Measurements from ENCODE around the gene ADAMTS8.

The ADAMTS8 gene

DNA sequence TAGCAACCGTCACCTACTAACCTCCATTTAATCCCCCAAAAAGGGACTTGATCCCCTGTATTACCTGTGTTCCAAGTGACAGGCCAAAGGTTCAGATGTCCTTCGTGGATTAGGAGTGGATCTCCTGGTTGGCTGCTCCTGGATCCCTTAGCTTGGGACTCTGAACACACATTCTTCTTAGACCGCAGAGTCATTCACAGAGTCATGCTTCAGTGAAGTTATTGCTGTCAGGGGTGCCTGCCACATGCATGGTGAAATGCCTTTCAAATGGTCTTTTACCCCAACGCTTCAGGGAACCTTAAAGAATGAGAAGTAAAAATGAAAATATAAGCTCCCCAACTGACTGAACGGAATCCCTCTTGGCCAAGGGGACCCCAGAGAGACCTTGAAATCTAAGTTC lies 49.1 kb downstream of the ADAMTS8 start:
- Histone ChIP-seq H3K36me3 (replicated peaks; ENCODE audit: insufficient read depth, low read length) (no peaks in the 10 kb centered on the region), H3K27me3 (replicated peaks; ENCODE audit: insufficient read depth, low read length) (no peaks in the 10 kb centered on the region), H3K79me2 (ENCODE audit: low read length) (no peaks in the 10 kb centered on the region), H3K4me3 (ENCODE audit: low read length) (no peak overlapping the region), H2AFZ (ENCODE audit: low read length) (no peak overlapping the region), H3K9me2 (replicated peaks; ENCODE audit: insufficient read depth, low read length) (no peaks in the 10 kb centered on the region), H4K20me1 (ENCODE audit: insufficient read depth, low read length) (no peaks in the 10 kb centered on the region), H3K9ac (ENCODE audit: low read length) (no peak overlapping the region), H3K27ac (ENCODE audit: low read length) (no peak overlapping the region), H3K4me2 (ENCODE audit: low read depth, low read length) (no peak overlapping the region), H3K9me3 (replicated peaks; ENCODE audit: insufficient read depth, low read length) (no peaks in the 10 kb centered on the region), H3F3A (ENCODE audit: insufficient read depth, low read length) (no peaks in the 10 kb centered on the region), H3K4me1 (ENCODE audit: low read length) (no peaks in the 10 kb centered on the region)
- TF ChIP-seq EZH2 (optimal IDR thresholded peaks at IDR 0.05; ENCODE audit: low read depth, low read length) (no peak), EZH2phosphoT487 (IDR thresholded peaks at IDR 0.05; ENCODE audit: low read length) (no peak)
- TF ChIP-seq, protein P1, sequence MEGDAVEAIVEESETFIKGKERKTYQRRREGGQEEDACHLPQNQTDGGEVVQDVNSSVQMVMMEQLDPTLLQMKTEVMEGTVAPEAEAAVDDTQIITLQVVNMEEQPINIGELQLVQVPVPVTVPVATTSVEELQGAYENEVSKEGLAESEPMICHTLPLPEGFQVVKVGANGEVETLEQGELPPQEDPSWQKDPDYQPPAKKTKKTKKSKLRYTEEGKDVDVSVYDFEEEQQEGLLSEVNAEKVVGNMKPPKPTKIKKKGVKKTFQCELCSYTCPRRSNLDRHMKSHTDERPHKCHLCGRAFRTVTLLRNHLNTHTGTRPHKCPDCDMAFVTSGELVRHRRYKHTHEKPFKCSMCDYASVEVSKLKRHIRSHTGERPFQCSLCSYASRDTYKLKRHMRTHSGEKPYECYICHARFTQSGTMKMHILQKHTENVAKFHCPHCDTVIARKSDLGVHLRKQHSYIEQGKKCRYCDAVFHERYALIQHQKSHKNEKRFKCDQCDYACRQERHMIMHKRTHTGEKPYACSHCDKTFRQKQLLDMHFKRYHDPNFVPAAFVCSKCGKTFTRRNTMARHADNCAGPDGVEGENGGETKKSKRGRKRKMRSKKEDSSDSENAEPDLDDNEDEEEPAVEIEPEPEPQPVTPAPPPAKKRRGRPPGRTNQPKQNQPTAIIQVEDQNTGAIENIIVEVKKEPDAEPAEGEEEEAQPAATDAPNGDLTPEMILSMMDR (IDR thresholded peaks at IDR 0.05; ENCODE audit: low read length): no peak
- no peak for DNase-seq

DNA sequence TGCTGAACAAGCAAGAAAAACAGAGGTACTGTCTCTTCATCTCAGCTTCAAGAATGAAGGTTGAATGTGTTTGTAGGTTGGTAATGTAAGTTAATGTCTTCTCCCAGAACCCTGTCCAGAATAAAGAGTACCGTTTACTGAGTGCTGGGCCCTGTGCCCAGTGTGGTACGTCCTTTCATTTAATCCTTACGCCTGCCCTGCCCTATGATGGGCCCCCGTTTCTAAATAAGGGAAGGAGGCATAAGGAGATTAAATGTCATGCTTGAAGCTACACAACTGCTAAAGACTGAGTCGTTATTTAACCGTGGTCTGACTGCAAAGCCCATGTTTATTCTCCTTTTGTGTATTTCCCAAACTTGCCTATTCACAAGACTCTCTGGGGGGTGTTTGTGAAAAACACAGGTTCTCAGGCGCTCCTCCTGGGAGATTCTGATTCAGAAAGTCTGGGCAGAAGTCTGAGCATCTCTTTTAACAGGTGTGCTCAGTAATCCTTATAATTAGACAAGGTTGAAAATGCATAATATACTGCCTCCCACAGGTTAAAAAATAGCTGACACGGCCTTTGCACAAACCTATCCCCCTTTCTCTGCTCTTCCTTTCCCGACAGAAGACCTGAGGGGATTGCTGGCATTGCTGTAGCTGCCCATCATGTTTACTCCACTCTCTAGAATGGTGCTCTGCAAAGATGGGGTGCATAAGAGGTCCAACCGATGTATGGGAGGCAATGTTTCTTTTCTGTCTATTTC lies 57.4 kb downstream of the ADAMTS8 start:
- no peak overlapping the region for H3K4me3 ChIP-seq (ENCODE audit: low read length)
- no peak for DNase-seq
- no peaks in the 10 kb centered on the region for H3K79me2 ChIP-seq (ENCODE audit: low read length)
- H3K9me3 ChIP-seq (replicated peaks; ENCODE audit: insufficient read depth, low read length): no peaks in the 10 kb centered on the region
- H3K9ac ChIP-seq (ENCODE audit: low read length): no peak overlapping the region
- no peak for TF ChIP-seq EZH2phosphoT487 (IDR thresholded peaks at IDR 0.05; ENCODE audit: low read length)
- TF ChIP-seq, protein P1 (IDR thresholded peaks at IDR 0.05; ENCODE audit: low read length): no peak
- no peak for TF ChIP-seq EZH2 (optimal IDR thresholded peaks at IDR 0.05; ENCODE audit: low read depth, low read length)
- no peak overlapping the region for H2AFZ ChIP-seq (ENCODE audit: low read length)
- no peaks in the 10 kb centered on the region for H3K9me2 ChIP-seq (replicated peaks; ENCODE audit: insufficient read depth, low read length)
- H3K27ac ChIP-seq (ENCODE audit: low read length): no peak overlapping the region
- no peaks in the 10 kb centered on the region for H3K27me3 ChIP-seq (replicated peaks; ENCODE audit: insufficient read depth, low read length)
- no peaks in the 10 kb centered on the region for H3K36me3 ChIP-seq (replicated peaks; ENCODE audit: insufficient read depth, low read length)
- H3F3A ChIP-seq (ENCODE audit: insufficient read depth, low read length): no peaks in the 10 kb centered on the region
- no peak overlapping the region for H3K4me2 ChIP-seq (ENCODE audit: low read depth, low read length)
- no peaks in the 10 kb centered on the region for H3K4me1 ChIP-seq (ENCODE audit: low read length)
- H4K20me1 ChIP-seq (ENCODE audit: insufficient read depth, low read length): no peaks in the 10 kb centered on the region

DNA sequence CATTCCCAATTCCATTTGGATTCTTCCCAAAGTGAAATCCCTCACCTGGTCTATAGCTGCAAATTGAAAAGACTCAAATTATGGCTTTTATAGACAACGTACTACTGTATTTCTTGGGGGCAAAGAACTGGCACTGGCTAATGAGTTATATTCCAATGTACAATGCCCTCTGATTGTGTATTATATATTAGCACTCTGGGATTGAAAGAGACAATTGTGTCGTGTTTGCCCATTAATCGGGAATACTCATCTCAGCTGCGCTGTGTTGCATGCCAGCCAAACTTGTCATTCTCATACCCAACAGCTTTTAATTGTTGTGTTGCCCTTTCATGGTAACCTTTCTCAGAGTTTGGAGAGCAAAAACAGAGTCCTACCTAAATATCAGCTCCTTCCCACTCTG lies 58.7 kb downstream of the ADAMTS8 start:
- H2AFZ ChIP-seq (ENCODE audit: low read length): no peak overlapping the region
- no peaks in the 10 kb centered on the region for H3K36me3 ChIP-seq (replicated peaks; ENCODE audit: insufficient read depth, low read length)
- H3K4me2 ChIP-seq (ENCODE audit: low read depth, low read length): no peak overlapping the region

More for the DNA sequence above, 58.7 kb downstream of the ADAMTS8 start:
- no peaks in the 10 kb centered on the region for H3K4me1 ChIP-seq (ENCODE audit: low read length)
- no peaks in the 10 kb centered on the region for H3K79me2 ChIP-seq (ENCODE audit: low read length)
- H3K9ac ChIP-seq (ENCODE audit: low read length): no peak overlapping the region
- H4K20me1 ChIP-seq (ENCODE audit: insufficient read depth, low read length): no peaks in the 10 kb centered on the region
- no peak overlapping the region for H3K4me3 ChIP-seq (ENCODE audit: low read length)
- no peak for DNase-seq
- TF ChIP-seq EZH2 (optimal IDR thresholded peaks at IDR 0.05; ENCODE audit: low read depth, low read length): no peak
- TF ChIP-seq, protein P1 (IDR thresholded peaks at IDR 0.05; ENCODE audit: low read length): no peak
- TF ChIP-seq EZH2phosphoT487 (IDR thresholded peaks at IDR 0.05; ENCODE audit: low read length): no peak
- H3K27me3 ChIP-seq (replicated peaks; ENCODE audit: insufficient read depth, low read length): no peaks in the 10 kb centered on the region
- H3K9me3 ChIP-seq (replicated peaks; ENCODE audit: insufficient read depth, low read length): no peaks in the 10 kb centered on the region
- no peaks in the 10 kb centered on the region for H3K9me2 ChIP-seq (replicated peaks; ENCODE audit: insufficient read depth, low read length)
- no peak overlapping the region for H3K27ac ChIP-seq (ENCODE audit: low read length)
- no peaks in the 10 kb centered on the region for H3F3A ChIP-seq (ENCODE audit: insufficient read depth, low read length)

All from MM.1S (cell line).